ENCODE measurements around the gene PHB1.

PHB1 gene

GRCh38 chr17:49444384-49444783, 29.7 kb upstream of the PHB1 start:
- TF ChIP-seq ZNF335 (tag by site-specific recombination; conservative IDR thresholded peaks at IDR 0.05) (no peak), ZNF530 (tag by site-specific recombination; IDR thresholded peaks at IDR 0.05; ENCODE audit: low read depth) (no peak), ZNF664 (tag by site-specific recombination; IDR thresholded peaks at IDR 0.05) (no peak), ZNF416 (tag by site-specific recombination; IDR thresholded peaks at IDR 0.05) (no peak), ZNF701 (tag by site-specific recombination; IDR thresholded peaks at IDR 0.05) (no peak), ZNF274 (IDR thresholded peaks at IDR 0.05; ENCODE audit: low read length) (no peak), ZNF274 (tag by site-specific recombination; IDR thresholded peaks at IDR 0.05; ENCODE audit: borderline replicate concordance) (no peak), ZNF37A (tag by site-specific recombination; IDR thresholded peaks at IDR 0.05) (no peak), ZNF121 (tag by site-specific recombination; IDR thresholded peaks at IDR 0.05) (peak; percentile 79; the same call in 1 of the 2 replicates)
- ChIA-PET CTCF (interaction anchor here (0.6 to 2.2 kb wide), 6 partner anchors 9 to 235 kb away, joined by 3 to 11 read pairs (median 4); no protein-coding TSS in a partner anchor), POLR2A (no interaction called here)

GRCh38 chr17:49443862-49444261, 29.2 kb upstream of the PHB1 start:
- ChIA-PET POLR2A (no interaction called here), CTCF (interaction anchor here (0.6 to 2.2 kb wide), 5 partner anchors 8 to 128 kb away, joined by 3 to 11 read pairs (median 4); no protein-coding TSS in a partner anchor)
- no peaks in the 10 kb centered on the region for H3K36me3 ChIP-seq (ENCODE audit: control insufficient read depth in 2 of 2, insufficient read depth in 1 of 2, low read length in 2 of 2)
- no peak overlapping the region for H3K4me3 ChIP-seq (ENCODE audit: low read depth, low read length)
- H3K4me1 ChIP-seq (ENCODE audit: control insufficient read depth, insufficient read depth, low read length) = no peaks in the 10 kb centered on the region
- H3K27ac ChIP-seq (ENCODE audit: extremely low read depth, low read depth, low read length) = no peak overlapping the region
- H3K9me3 ChIP-seq (ENCODE audit: control insufficient read depth, insufficient read depth, low read depth, low read length) = no peaks in the 10 kb centered on the region
- no peak for TF ChIP-seq ZNF2 (tag by site-specific recombination; IDR thresholded peaks at IDR 0.05)
- TF ChIP-seq, protein P1, sequence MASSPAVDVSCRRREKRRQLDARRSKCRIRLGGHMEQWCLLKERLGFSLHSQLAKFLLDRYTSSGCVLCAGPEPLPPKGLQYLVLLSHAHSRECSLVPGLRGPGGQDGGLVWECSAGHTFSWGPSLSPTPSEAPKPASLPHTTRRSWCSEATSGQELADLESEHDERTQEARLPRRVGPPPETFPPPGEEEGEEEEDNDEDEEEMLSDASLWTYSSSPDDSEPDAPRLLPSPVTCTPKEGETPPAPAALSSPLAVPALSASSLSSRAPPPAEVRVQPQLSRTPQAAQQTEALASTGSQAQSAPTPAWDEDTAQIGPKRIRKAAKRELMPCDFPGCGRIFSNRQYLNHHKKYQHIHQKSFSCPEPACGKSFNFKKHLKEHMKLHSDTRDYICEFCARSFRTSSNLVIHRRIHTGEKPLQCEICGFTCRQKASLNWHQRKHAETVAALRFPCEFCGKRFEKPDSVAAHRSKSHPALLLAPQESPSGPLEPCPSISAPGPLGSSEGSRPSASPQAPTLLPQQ (tag by site-specific recombination; IDR thresholded peaks at IDR 0.05) = no peak
- TF ChIP-seq, protein P2, sequence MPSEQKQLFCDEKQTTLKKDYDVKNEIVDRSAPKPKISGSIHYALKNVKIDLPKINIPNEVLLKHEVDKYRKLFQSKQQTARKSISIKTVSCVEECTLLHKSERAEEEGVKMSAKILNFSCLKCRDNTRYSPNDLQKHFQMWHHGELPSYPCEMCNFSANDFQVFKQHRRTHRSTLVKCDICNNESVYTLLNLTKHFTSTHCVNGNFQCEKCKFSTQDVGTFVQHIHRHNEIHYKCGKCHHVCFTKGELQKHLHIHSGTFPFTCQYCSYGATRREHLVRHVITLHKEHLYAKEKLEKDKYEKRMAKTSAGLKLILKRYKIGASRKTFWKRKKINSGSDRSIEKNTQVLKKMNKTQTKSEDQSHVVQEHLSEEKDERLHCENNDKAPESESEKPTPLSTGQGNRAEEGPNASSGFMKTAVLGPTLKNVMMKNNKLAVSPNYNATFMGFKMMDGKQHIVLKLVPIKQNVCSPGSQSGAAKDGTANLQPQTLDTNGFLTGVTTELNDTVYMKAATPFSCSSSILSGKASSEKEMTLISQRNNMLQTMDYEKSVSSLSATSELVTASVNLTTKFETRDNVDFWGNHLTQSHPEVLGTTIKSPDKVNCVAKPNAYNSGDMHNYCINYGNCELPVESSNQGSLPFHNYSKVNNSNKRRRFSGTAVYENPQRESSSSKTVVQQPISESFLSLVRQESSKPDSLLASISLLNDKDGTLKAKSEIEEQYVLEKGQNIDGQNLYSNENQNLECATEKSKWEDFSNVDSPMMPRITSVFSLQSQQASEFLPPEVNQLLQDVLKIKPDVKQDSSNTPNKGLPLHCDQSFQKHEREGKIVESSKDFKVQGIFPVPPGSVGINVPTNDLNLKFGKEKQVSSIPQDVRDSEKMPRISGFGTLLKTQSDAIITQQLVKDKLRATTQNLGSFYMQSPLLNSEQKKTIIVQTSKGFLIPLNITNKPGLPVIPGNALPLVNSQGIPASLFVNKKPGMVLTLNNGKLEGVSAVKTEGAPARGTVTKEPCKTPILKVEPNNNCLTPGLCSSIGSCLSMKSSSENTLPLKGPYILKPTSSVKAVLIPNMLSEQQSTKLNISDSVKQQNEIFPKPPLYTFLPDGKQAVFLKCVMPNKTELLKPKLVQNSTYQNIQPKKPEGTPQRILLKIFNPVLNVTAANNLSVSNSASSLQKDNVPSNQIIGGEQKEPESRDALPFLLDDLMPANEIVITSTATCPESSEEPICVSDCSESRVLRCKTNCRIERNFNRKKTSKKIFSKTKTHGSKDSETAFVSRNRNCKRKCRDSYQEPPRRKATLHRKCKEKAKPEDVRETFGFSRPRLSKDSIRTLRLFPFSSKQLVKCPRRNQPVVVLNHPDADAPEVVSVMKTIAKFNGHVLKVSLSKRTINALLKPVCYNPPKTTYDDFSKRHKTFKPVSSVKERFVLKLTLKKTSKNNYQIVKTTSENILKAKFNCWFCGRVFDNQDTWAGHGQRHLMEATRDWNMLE (tag by site-specific recombination; conservative IDR thresholded peaks at IDR 0.05; ENCODE audit: low read depth) = no peak
- no peak for TF ChIP-seq ZNF280C (tag by site-specific recombination; IDR thresholded peaks at IDR 0.05)
- no peak for TF ChIP-seq ZNF768 (tag by site-specific recombination; IDR thresholded peaks at IDR 0.05)
- TF ChIP-seq ZSCAN4 (tag by site-specific recombination; IDR thresholded peaks at IDR 0.05) = no peak
- no peak for TF ChIP-seq PRDM1 (tag by site-specific recombination; IDR thresholded peaks at IDR 0.05)
- no peak for TF ChIP-seq ZNF707 (tag by site-specific recombination; IDR thresholded peaks at IDR 0.05)
- TF ChIP-seq, protein P3, sequence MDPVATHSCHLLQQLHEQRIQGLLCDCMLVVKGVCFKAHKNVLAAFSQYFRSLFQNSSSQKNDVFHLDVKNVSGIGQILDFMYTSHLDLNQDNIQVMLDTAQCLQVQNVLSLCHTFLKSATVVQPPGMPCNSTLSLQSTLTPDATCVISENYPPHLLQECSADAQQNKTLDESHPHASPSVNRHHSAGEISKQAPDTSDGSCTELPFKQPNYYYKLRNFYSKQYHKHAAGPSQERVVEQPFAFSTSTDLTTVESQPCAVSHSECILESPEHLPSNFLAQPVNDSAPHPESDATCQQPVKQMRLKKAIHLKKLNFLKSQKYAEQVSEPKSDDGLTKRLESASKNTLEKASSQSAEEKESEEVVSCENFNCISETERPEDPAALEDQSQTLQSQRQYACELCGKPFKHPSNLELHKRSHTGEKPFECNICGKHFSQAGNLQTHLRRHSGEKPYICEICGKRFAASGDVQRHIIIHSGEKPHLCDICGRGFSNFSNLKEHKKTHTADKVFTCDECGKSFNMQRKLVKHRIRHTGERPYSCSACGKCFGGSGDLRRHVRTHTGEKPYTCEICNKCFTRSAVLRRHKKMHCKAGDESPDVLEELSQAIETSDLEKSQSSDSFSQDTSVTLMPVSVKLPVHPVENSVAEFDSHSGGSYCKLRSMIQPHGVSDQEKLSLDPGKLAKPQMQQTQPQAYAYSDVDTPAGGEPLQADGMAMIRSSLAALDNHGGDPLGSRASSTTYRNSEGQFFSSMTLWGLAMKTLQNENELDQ (tag by site-specific recombination; IDR thresholded peaks at IDR 0.05; ENCODE audit: low read depth) = no peak
- no peak for TF ChIP-seq ELK4 (IDR thresholded peaks at IDR 0.05; ENCODE audit: borderline replicate concordance, low read depth, low read length)
- TF ChIP-seq KLF9 (tag by site-specific recombination; IDR thresholded peaks at IDR 0.05; ENCODE audit: low read depth) = no peak
- no peak for TF ChIP-seq ZFP41 (tag by site-specific recombination; IDR thresholded peaks at IDR 0.05; ENCODE audit: borderline replicate concordance)
- no peak for TF ChIP-seq ZNF658 (tag by site-specific recombination; IDR thresholded peaks at IDR 0.05)
- TF ChIP-seq ZNF350 (tag by site-specific recombination; IDR thresholded peaks at IDR 0.05) = no peak

More at GRCh38 chr17:49444384-49444783, 29.7 kb upstream of the PHB1 start:
- Histone ChIP-seq H3K9me3 (ENCODE audit: control insufficient read depth, insufficient read depth, low read depth, low read length) (no peaks in the 10 kb centered on the region), H3K4me3 (ENCODE audit: low read depth, low read length) (no peak overlapping the region), H3K4me1 (ENCODE audit: control insufficient read depth, insufficient read depth, low read length) (no peaks in the 10 kb centered on the region), H3K27ac (ENCODE audit: extremely low read depth, low read depth, low read length) (no peak overlapping the region), H3K36me3 (ENCODE audit: control insufficient read depth in 2 of 2, insufficient read depth in 1 of 2, low read length in 2 of 2) (no peaks in the 10 kb centered on the region)
